Measurements from ENCODE around the gene EEIG1.
"Not testable (repeated sequence)": the region's sequence is repeated elsewhere in the genome, so short reads cannot be mapped to it uniquely, and the experiment has no call there.

Gene EEIG1

DNA sequence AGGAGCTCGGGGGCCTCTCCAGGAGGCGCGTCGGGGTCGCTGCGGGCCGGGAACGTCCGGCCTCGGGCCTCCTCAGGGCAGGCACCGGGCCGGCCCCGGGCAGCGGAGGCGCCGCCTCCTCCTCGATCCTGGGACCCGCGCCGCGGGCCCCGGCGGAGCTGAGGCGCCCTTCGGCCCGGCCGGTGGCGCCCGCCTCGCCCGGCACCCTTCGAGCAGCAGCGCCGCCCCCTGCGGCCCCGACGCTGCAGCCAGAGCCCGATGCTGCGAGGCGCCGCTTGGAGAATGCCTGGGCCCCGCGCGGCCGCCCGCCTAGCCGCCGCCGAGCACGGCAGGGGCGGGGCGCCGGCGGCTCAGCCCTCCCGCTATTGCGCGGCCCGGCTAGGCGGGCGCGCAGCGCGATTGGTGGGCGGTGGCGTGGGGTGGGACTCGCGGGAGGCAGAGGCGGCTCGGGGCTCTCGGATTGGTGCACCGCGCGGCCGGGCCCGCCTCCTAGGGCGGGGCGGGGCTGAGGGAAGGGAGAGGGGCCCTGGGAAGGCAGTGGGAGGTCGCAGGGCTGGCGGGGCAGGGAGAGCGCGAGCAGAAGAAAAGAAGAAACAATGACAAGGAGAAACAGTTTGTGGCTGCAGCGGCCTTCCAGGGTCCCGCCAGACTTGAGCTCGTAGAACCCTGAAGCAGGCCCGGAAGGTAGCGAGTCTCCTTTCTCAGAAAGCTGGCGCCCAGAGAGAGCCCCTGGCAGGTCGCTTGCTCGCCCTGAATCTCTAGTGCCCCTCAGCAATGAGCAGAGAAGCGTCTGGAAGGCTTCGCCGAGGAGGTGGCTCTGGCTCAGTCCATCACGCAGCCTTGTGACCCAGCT, at the start of gene EEIG1:
TSS of gene EEIG1 (minus strand) at position 284 of the 853 bp plus-strand sequence. CDS start 852 bp downstream, outside the sequence.
- H3K4me3 ChIP-seq (ENCODE audit: low read length): peak within 1 kb of the TSS; percentile 63
- no peak for TF ChIP-seq ZNF274 (IDR thresholded peaks at IDR 0.05; ENCODE audit: low read depth, low read length)

DNA sequence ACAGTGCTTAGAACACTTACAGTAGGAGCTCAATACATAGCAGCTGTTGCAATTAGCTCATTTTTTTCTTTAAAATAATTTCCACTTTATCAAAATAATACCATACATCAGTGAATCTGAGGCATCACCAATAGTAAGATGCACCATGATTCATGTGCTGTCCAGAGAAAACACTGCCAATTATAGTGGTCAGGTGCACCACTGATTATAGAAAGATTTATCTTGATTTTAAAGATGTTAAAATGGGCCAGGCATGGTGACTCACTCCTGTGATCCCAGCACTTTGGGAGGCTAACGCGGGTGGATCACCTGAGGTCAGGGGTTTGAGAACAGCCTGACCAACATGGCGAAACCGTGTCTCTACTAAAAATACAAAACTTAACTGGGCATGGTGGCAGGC, 46.9 kb upstream of the EEIG1 start:
- no peak overlapping the region for H3K4me3 ChIP-seq (ENCODE audit: low read length)
- no peak for TF ChIP-seq ZNF274 (IDR thresholded peaks at IDR 0.05; ENCODE audit: low read depth, low read length)

- no peak for TF ChIP-seq ZNF274 (IDR thresholded peaks at IDR 0.05; ENCODE audit: low read depth, low read length)
- H3K4me3 ChIP-seq (ENCODE audit: low read length): no peak overlapping the region
These were observed 46.2 kb upstream of the EEIG1 start for GRCh38 chr9:128026773-128027541.

GRCh38 chr9:128026255-128026772, 45.5 kb upstream of the EEIG1 start:
- no peak overlapping the region for H3K4me3 ChIP-seq (ENCODE audit: low read length)
- no peak for TF ChIP-seq ZNF274 (IDR thresholded peaks at IDR 0.05; ENCODE audit: low read depth, low read length)

DNA sequence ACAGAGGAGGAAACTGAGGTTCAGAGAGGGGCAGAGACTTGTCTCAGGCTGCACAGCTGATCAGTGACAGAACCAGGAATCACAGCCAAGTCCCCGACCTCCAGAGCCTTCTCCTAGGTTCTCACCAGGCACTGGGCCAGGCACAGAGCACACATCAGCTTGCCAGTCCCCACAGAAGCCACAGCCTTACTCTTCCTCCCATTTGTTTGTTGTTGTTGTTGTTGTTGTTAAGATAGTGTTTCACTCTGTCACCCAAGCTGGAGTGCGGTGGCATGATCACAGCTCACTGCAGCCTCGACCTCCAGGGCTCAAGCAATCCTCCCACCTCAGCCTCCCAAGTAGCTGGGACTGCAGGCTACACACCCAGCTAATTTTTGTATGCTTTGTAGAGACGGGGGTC, 44.9 kb upstream of the EEIG1 start:
- no peak for TF ChIP-seq ZNF274 (IDR thresholded peaks at IDR 0.05; ENCODE audit: low read depth, low read length)
- no peak overlapping the region for H3K4me3 ChIP-seq (ENCODE audit: low read length)

DNA sequence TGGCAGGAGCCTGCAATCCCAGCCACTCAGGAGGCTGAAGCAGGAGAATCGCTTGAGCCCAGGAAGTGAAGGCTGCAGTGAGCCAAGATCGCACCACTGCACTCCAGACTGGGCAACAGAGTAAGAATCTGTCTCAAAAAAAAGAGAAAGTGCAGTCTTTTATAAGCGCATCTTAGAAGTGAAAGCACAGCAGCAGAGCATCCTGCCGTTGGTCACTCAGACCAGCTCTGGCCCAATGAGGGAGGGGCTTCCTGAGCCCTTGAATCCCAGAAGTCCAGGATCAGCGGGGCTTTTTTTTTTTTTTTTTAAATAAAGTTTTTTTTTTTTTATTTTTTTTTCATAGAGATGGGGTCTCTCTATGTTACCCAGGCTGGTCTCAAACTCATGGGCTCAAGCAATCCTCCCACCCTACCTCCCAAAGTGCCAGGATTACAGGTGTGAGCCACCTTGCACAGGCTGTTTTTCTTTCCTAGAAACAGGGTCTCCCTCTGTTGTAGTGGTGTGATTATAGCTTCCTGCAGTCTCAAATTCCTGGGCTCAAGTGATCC, 44.0 kb upstream of the EEIG1 start:
- H3K4me3 ChIP-seq (ENCODE audit: low read length): no peak overlapping the region
- TF ChIP-seq ZNF274 (IDR thresholded peaks at IDR 0.05; ENCODE audit: low read depth, low read length): no peak

DNA sequence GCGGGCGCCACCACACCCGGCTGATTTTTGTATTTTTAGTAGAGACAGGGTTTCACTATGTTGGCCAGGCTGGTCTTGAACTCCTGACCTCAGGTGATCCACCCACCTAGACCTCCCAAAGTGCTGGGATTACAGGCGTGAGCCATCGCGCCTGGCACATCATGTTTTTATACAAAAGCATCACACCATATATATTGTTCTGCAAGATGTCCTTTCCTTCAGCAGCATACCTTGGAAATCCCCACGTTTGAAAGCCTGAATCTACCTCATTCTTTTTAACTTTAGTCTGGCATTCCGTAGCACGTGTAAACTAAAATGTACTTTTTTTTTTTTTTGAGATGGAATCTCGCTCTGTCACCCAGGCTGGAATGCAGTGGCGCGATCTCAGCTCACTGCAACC, 42.9 kb upstream of the EEIG1 start:
- not testable (repeated sequence) for H3K4me3 ChIP-seq (ENCODE audit: low read length)

GRCh38 chr9:128022886-128023285, 42.1 kb upstream of the EEIG1 start:
- TF ChIP-seq ZNF274 (IDR thresholded peaks at IDR 0.05; ENCODE audit: low read depth, low read length): no peak
- H3K4me3 ChIP-seq (ENCODE audit: low read length): no peak overlapping the region

DNA sequence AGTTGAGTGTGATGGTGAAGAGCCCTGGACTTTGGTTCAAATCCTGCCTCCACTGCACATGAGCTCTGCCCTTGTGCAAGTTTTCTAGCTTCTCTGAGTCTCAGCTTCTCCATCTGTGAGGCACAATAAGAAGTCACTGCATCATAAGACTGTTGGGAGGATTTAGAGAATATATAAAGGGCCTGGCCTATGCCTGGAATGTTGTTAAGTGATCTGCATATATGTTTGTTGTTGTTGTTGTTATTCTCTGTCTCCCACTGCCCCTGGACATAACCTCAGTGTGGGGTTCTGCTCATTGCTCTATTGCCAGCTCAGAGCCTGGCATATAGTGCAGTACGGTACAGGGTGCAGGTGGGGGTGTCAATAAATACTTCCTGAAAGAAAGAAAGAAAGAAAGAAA, 40.3 kb upstream of the EEIG1 start:
- TF ChIP-seq ZNF274 (IDR thresholded peaks at IDR 0.05; ENCODE audit: low read depth, low read length): no peak

GRCh38 chr9:128020692-128021091, 39.9 kb upstream of the EEIG1 start:
- no peak for TF ChIP-seq ZNF274 (IDR thresholded peaks at IDR 0.05; ENCODE audit: low read depth, low read length)
- H3K4me3 ChIP-seq (ENCODE audit: low read length): no peak overlapping the region

More for the DNA sequence above, 40.3 kb upstream of the EEIG1 start:
- H3K4me3 ChIP-seq (ENCODE audit: low read length): no peak overlapping the region

DNA sequence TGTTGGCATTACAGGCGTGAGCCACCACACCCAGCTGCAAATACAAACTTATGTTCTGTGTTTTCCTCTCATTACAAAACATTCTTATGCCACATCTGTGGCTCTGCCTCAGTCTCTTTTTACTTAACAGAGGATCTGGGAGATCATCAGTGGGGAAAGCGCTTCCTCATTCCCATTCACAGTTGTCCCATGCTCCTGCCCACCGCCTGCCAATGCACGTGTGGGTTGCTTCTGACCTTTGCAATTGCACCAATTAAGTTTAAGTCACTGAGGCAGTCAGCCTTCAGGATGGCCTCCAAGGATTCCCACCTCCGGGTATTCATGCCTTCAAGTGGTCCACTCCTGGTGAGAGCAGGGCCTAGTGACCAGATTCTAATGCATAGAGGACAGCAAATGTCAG, 34.9 kb upstream of the EEIG1 start:
- no peak for TF ChIP-seq ZNF274 (IDR thresholded peaks at IDR 0.05; ENCODE audit: low read depth, low read length)

GRCh38 chr9:128011071-128011817, 30.5 kb upstream of the EEIG1 start:
- TF ChIP-seq ZNF274 (IDR thresholded peaks at IDR 0.05; ENCODE audit: low read depth, low read length): no peak
- no peak overlapping the region for H3K4me3 ChIP-seq (ENCODE audit: low read length)

More for the DNA sequence above, 34.9 kb upstream of the EEIG1 start:
- no peak overlapping the region for H3K4me3 ChIP-seq (ENCODE audit: low read length)

DNA sequence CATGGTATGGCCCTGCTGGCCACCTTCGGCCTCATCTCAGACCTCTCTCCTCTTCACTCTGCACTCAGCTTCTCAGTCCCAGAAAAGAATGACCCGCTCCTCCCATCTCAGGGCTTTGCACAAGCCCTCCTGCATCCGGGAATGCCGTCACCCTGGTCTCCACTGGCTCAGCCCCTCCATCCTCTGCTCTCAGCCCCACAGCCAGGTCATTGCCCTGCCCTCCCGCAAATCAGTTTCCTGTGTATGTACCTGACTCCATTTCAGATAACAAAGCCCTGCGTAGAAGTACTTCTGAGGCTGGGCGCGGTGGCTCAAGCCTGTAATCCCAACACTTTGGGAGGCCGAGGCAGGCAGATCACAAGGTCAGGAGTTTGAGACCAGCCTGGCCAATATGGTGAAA, 28.9 kb upstream of the EEIG1 start:
- H3K4me3 ChIP-seq (ENCODE audit: low read length): no peak overlapping the region
- TF ChIP-seq ZNF274 (IDR thresholded peaks at IDR 0.05; ENCODE audit: low read depth, low read length): no peak

DNA sequence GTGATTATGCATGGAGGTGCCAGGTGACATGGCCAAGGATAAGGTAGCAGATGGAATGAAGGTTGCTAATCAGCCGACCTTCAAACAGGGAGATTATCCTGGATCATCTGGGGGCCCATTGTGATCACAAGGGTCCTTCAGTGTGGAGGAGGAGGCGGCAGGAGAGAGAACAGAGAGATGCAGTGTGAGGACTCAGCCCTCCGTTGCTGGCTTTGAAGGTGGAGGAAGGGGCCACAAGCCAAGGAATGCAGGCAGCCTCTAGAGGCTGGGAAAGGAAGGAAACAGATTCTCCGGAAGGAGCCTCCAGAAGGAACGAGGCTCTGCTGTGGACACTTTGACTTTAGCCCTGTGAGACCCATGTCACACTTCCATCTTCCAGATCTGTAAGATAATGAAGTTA, 27.4 kb upstream of the EEIG1 start:
- no peak for TF ChIP-seq ZNF274 (IDR thresholded peaks at IDR 0.05; ENCODE audit: low read depth, low read length)
- H3K4me3 ChIP-seq (ENCODE audit: low read length): no peak overlapping the region
